ENCODE results near the gene EPHA5.

The EPHA5 gene

DNA sequence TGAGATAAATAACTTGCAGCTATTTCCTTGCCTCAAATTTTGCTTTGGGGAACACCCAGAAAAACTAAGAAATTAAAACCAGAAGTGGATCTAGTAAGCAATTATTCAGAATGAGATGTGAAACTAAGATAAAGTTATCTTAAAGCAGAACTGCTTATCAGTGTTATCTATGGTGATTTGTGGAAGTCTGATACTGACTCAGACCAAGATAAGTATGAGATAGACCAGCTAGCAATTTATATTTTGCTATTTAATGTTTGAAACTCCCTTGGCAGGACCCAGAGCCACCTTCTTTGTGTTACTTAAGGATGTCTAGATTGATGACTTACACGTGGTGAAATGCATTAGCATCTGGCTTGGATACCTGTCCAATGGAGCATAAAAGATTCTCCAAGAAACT is 368.1 kb downstream of the EPHA5 start:
- Histone ChIP-seq H3K9me3 (replicated peaks; ENCODE audit: low read length) (no peaks in the 10 kb centered on the region), H3K4me2 (ENCODE audit: low read length) (no peak overlapping the region), H3K4me1 (ENCODE audit: control insufficient read depth, insufficient read depth, low read length) (no peaks in the 10 kb centered on the region)

DNA sequence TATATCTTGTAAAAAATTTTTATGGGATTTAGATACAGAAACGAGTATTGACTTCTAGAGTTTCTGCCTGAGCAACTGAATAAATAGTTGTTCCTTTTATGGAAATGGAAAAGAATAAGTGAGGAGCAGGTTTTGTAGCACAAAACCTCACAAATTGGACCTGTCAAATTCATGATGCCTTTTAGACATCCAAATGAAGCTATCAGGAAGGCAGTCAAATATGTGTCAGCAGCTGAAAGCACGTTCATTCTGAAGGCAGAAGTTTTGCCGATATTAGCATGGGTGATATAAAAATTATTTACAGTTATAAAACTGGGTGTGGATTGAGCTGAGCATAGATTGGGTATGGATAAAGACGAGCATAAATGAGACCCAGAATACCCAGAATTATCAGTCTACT is 374.0 kb downstream of the EPHA5 start:
- Histone ChIP-seq H3K9ac (ENCODE audit: low read depth, low read length) (no peak overlapping the region), H3K9me3 (replicated peaks; ENCODE audit: low read length) (no peaks in the 10 kb centered on the region), H3K4me3 (ENCODE audit: low read length) (no peak overlapping the region), H3K4me1 (ENCODE audit: control insufficient read depth, insufficient read depth, low read length) (no peaks in the 10 kb centered on the region), H3K27me3 (ENCODE audit: control insufficient read depth, insufficient read depth, low read length) (no peaks in the 10 kb centered on the region), H3K4me2 (ENCODE audit: low read length) (no peak overlapping the region), H3K36me3 (ENCODE audit: insufficient read depth, low read length) (no peaks in the 10 kb centered on the region)

More for the DNA sequence above, 368.1 kb downstream of the EPHA5 start:
- Histone ChIP-seq H3K36me3 (ENCODE audit: insufficient read depth, low read length) (no peaks in the 10 kb centered on the region), H3K27me3 (ENCODE audit: control insufficient read depth, insufficient read depth, low read length) (no peaks in the 10 kb centered on the region), H3K4me3 (ENCODE audit: low read length) (no peak overlapping the region), H3K9ac (ENCODE audit: low read depth, low read length) (no peak overlapping the region)

DNA sequence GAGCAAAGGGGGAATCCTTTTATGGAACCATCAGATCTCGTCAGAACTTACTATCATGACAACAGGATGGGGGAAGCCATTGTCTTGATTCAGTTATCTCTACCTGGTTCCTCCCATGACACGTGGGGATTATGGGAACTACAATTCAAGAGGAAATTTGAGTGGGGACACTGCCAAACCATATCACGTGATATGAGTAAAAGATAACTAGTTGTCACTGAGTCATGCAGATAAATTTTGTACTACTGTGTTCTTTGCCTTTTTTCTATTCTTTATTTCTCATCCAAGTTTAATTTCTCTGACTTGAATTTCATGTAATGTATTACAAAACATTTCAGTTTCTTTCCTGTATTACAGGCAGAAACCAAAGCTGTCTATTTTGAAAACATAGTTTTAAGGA is 383.2 kb downstream of the EPHA5 start:
- no peaks in the 10 kb centered on the region for H3K36me3 ChIP-seq (ENCODE audit: insufficient read depth, low read length)
- no peaks in the 10 kb centered on the region for H3K27me3 ChIP-seq (ENCODE audit: control insufficient read depth, insufficient read depth, low read length)
- no peak overlapping the region for H3K4me2 ChIP-seq (ENCODE audit: low read length)
- H3K4me3 ChIP-seq (ENCODE audit: low read length) = no peak overlapping the region
- H3K9ac ChIP-seq (ENCODE audit: low read depth, low read length) = no peak overlapping the region
- H3K4me1 ChIP-seq (ENCODE audit: control insufficient read depth, insufficient read depth, low read length) = no peaks in the 10 kb centered on the region
- H3K9me3 ChIP-seq (replicated peaks; ENCODE audit: low read length) = no peaks in the 10 kb centered on the region
